OCI-LY7 (cell line): ENCODE data around the gene HUS1.

Source experiments
- EZH2phosphoT487 ChIP-seq: fragments of 200-600 bp; sonication (generic); IDR thresholded peaks from 2 replicates; pipeline ENCODE4 v1.6.1; 2018; ENCODE audit warnings: low read depth, borderline replicate concordance, mild to moderate bottlenecking, mixed run types, antibody characterized with exemption, low read length, moderate library complexity, mixed read lengths
- TF ChIP-seq, protein P1 (sequence below): fragments of 200-600 bp; sonication (generic); conservative IDR thresholded peaks from 2 replicates; pipeline ENCODE4 v1.5.1; 2014; ENCODE audit warnings: mild to moderate bottlenecking, antibody characterized with exemption, low read length, moderate library complexity, mixed read lengths

DNA sequence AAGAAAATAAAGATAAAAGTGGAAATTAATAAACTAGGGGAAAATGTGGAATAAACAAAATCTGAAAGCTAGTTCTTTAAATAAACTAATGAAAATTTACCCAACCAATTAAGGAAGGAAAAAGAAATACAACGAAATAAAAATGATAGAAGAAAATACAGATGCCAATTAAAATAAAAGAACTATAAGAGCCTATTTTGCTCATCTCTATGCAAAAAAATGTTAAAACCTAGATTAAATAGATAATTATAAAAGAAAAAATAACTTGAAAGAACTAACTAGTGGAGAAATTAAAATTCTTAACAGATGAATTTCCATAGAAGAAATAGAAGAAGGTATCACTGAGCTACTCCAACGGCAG, 63.8 kb downstream of the HUS1 start:
- TF ChIP-seq, protein P1, sequence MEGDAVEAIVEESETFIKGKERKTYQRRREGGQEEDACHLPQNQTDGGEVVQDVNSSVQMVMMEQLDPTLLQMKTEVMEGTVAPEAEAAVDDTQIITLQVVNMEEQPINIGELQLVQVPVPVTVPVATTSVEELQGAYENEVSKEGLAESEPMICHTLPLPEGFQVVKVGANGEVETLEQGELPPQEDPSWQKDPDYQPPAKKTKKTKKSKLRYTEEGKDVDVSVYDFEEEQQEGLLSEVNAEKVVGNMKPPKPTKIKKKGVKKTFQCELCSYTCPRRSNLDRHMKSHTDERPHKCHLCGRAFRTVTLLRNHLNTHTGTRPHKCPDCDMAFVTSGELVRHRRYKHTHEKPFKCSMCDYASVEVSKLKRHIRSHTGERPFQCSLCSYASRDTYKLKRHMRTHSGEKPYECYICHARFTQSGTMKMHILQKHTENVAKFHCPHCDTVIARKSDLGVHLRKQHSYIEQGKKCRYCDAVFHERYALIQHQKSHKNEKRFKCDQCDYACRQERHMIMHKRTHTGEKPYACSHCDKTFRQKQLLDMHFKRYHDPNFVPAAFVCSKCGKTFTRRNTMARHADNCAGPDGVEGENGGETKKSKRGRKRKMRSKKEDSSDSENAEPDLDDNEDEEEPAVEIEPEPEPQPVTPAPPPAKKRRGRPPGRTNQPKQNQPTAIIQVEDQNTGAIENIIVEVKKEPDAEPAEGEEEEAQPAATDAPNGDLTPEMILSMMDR: no peak
- TF ChIP-seq EZH2phosphoT487: no peak
